IMR-90 (cell line): Measurements from ENCODE around the gene KCNS1.

Experiments used
- BHLHE40 ChIP-seq: fragments of 150-350 bp; IDR thresholded peaks from 2 replicates; pipeline ENCODE4 v1.6.1; 2016; ENCODE audit warnings: mild to moderate bottlenecking, low read depth, low read length
- CHD1 ChIP-seq: IDR thresholded peaks from 2 replicates; pipeline ENCODE4 v1.6.1; 2012; ENCODE audit warnings: low read depth, low read length, improper control_type of control experiment
- CTCF ChIP-seq: conservative IDR thresholded peaks from 2 replicates; pipeline ENCODE4 v1.5.1; 2012; ENCODE audit warnings: mild to moderate bottlenecking, low read depth, low read length, improper control_type of control experiment
- ELK1 ChIP-seq: fragments of 150-350 bp; IDR thresholded peaks from 2 replicates; pipeline ENCODE4 v1.6.1; 2016; ENCODE audit warnings: low read depth, mild to moderate bottlenecking, low read length, moderate library complexity, borderline replicate concordance
- MXI1 ChIP-seq: IDR thresholded peaks from 2 replicates; pipeline ENCODE4 v1.6.1; 2012; ENCODE audit warnings: low read depth, mild to moderate bottlenecking, low read length, moderate library complexity, borderline replicate concordance
- POLR2A ChIP-seq: IDR thresholded peaks from 2 replicates; pipeline ENCODE4 v1.6.1; 2012; ENCODE audit warnings: mild to moderate bottlenecking, low read depth, low read length
- RAD21 ChIP-seq: IDR thresholded peaks from 2 replicates; pipeline ENCODE4 v1.6.1; 2012; ENCODE audit warnings: low read length, improper control_type of control experiment
- RFX5 ChIP-seq: IDR thresholded peaks from 2 replicates; pipeline ENCODE4 v1.8.0; 2012; ENCODE audit warnings: low read depth, mild to moderate bottlenecking, low read length, moderate library complexity

DNA sequence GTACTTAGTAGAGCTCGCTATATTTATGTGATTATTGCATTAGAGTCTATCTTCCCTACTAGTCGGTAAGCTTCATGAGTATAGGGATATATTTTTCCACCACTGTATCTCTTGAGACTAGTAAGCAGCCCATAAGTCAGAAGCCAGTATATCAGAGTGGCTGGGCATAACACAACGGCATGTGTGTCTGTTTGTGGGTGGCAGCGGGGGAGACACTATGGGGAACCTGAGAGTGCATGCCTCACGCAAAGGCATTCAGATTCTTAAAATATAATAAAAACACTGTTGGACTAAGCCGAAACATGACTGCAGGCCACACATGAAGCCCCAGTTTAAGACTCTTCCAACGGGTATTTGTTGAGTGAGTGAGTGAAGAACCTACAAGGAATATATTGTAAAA lies 8.0 kb downstream of the KCNS1 start:
- no peak for TF ChIP-seq POLR2A
- TF ChIP-seq CTCF = no peak
- no peak for TF ChIP-seq ELK1
- no peak for TF ChIP-seq RAD21
- no peak for TF ChIP-seq RFX5
- TF ChIP-seq MXI1 = no peak
- no peak for TF ChIP-seq CHD1
- no peak for TF ChIP-seq BHLHE40
